Measurements from ENCODE around the gene PLIN4. TPM values are rescaled to one million over a fixed set of nuclear protein-coding genes. Genes with fewer than 3 reads are reported as not detected.

PLIN4 gene
- total and polyA plus RNA-seq, 2 experiments from 2014 or later = 0.08 TPM; not detected in 1

DNA sequence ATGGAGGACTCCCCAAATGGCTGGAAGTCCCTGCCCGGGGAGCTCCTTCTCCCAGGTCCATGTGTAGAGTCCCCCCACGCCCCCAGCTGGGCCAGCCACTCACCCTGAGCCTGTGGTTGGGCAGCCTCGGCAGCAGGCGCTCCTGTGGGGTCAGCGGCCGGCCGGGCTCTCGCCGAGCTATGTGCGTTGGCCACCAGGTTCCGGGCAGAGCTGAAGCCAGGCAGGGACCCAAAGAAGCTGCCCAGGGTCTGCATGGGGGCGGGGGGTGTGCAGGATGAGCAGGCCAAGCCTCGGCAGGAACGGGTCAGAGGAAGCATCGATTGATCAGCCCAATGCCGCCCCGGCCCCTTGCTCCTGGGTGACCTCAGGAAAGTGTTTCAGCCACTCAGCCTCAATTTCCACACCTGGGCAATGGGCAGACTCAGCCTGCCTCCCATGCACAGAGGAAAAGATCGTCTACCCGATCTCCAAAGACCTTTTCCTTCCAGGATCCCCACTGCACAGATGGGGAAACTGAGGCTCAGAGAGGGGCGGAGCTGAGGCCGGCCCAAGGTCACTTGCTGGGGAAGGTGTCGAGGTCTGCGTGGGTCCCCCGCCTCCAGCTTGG lies 732 bp downstream of the PLIN4 start:
- Histone ChIP-seq H3K9me2 (ENCODE audit: insufficient read depth) (no peaks in the 10 kb centered on the region), H3K36me3 (ENCODE audit: low read depth) (no peaks in the 10 kb centered on the region), H3K9me3 (ENCODE audit: low read depth) (no peaks in the 10 kb centered on the region), H3K4me2 (ENCODE audit: unreplicated experiment) (no peak overlapping the region), H3K4me1 (ENCODE audit: insufficient read depth) (no peaks in the 10 kb centered on the region), H4K20me1 (ENCODE audit: insufficient read depth) (no peaks in the 10 kb centered on the region), H3K9ac (no peak overlapping the region), H3K4me3 (no peak overlapping the region), H3K27me3 (replicated peaks; ENCODE audit: insufficient read depth) (no peaks in the 10 kb centered on the region), H3K79me2 (ENCODE audit: insufficient read depth) (no peaks in the 10 kb centered on the region), H3K27ac (no peak overlapping the region), H2AFZ (no peak overlapping the region), H3F3A (ENCODE audit: insufficient read depth) (no peaks in the 10 kb centered on the region)
- WGBS, 2 experiments (ENCODE audit: low coverage in 1 of 2, low lambda C conversion rate in 2 of 2, missing lambda C conversion rate in 2 of 2) = 77 to 83% methylated on average over 19 to 21 of the region's 24 CpGs
- DNase-seq = no peak
- in situ Hi-C loops (cut with MboI) = no loop called here
- no peak for TF ChIP-seq EZH2phosphoT487 (IDR thresholded peaks at IDR 0.05; ENCODE audit: insufficient read depth, low read depth)
- no peak for TF ChIP-seq EZH2 (IDR thresholded peaks at IDR 0.05; ENCODE audit: insufficient read depth, poor library complexity, severe bottlenecking)

DNA sequence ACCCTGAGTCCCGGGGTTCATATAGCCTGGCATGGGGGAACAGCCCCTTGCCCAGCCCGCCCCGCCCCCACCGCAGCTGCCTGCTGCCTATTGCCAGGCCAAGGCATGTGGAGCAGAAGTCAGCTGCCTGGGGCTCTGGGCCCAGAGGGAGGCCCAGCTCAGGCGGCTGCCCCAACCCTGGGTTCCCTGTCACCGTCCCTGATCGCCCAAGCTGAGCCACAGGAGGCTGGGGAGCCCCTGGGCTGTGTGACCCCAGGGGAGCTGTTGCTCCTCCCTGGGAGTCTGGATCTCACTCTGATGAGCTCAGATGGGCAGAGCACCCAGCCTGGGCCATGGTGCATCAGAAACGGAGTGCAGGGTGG lies 1.4 kb downstream of the PLIN4 start:
- TF ChIP-seq EZH2 (IDR thresholded peaks at IDR 0.05; ENCODE audit: insufficient read depth, poor library complexity, severe bottlenecking) (no peak), EZH2phosphoT487 (IDR thresholded peaks at IDR 0.05; ENCODE audit: insufficient read depth, low read depth) (no peak)
- in situ Hi-C loops (cut with MboI) = no loop called here
- Histone ChIP-seq H3K36me3 (ENCODE audit: low read depth) (no peaks in the 10 kb centered on the region), H3K9me3 (ENCODE audit: low read depth) (no peaks in the 10 kb centered on the region), H3K9ac (no peak overlapping the region), H3K4me2 (ENCODE audit: unreplicated experiment) (no peak overlapping the region), H3K4me3 (no peak overlapping the region), H3K27ac (no peak overlapping the region), H3F3A (ENCODE audit: insufficient read depth) (no peaks in the 10 kb centered on the region), H3K79me2 (ENCODE audit: insufficient read depth) (no peaks in the 10 kb centered on the region), H3K9me2 (ENCODE audit: insufficient read depth) (no peaks in the 10 kb centered on the region), H4K20me1 (ENCODE audit: insufficient read depth) (no peaks in the 10 kb centered on the region), H3K27me3 (replicated peaks; ENCODE audit: insufficient read depth) (no peaks in the 10 kb centered on the region), H2AFZ (no peak overlapping the region), H3K4me1 (ENCODE audit: insufficient read depth) (no peaks in the 10 kb centered on the region)
- WGBS, 2 experiments (ENCODE audit: low coverage in 1 of 2, low lambda C conversion rate in 2 of 2, missing lambda C conversion rate in 2 of 2) = 3 to 6% methylated on average over 5 to 7 of the region's 8 CpGs
- DNase-seq = peak; percentile 20

- Histone ChIP-seq H3F3A (ENCODE audit: insufficient read depth) (no peaks in the 10 kb centered on the region), H3K9me2 (ENCODE audit: insufficient read depth) (no peaks in the 10 kb centered on the region), H3K27me3 (replicated peaks; ENCODE audit: insufficient read depth) (no peaks in the 10 kb centered on the region), H2AFZ (no peak overlapping the region), H3K79me2 (ENCODE audit: insufficient read depth) (no peaks in the 10 kb centered on the region), H3K9me3 (ENCODE audit: low read depth) (no peaks in the 10 kb centered on the region), H3K27ac (no peak overlapping the region), H3K36me3 (ENCODE audit: low read depth) (no peaks in the 10 kb centered on the region), H3K9ac (no peak overlapping the region), H3K4me1 (ENCODE audit: insufficient read depth) (no peaks in the 10 kb centered on the region), H3K4me2 (ENCODE audit: unreplicated experiment) (no peak overlapping the region), H4K20me1 (ENCODE audit: insufficient read depth) (no peaks in the 10 kb centered on the region), H3K4me3 (no peak overlapping the region)
- TF ChIP-seq EZH2 (IDR thresholded peaks at IDR 0.05; ENCODE audit: insufficient read depth, poor library complexity, severe bottlenecking) = no peak
- TF ChIP-seq EZH2phosphoT487 (IDR thresholded peaks at IDR 0.05; ENCODE audit: insufficient read depth, low read depth) = no peak
- 45 to 52% methylated on average over 14 of the region's 14 CpGs for WGBS, 2 experiments (ENCODE audit: low coverage in 1 of 2, low lambda C conversion rate in 2 of 2, missing lambda C conversion rate in 2 of 2)
- in situ Hi-C loops (cut with MboI) = no loop called here
- DNase-seq = no peak
Measured at GRCh38 chr19:4516199-4516938, 1.9 kb downstream of the PLIN4 start.

DNA sequence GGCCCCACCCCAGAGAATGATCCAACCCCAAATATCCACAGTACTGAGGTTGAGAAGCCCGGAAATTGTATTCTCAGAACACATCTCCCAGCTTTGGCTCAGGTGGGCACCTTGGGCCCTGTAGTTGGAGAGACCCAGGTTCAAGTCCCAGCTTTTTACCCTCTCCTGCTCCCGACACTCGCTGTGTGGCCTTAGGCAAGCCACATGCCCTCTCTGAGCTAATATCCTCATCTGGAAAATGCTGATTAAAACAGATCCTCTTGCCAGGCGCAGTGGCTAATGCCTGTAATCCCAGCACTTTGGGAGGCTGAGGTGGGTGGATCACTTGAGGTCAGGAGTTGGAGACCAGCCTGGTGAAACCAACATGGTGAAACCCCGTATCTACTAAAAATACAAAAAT lies 2.6 kb downstream of the PLIN4 start:
- Histone ChIP-seq H3K79me2 (ENCODE audit: insufficient read depth) (no peaks in the 10 kb centered on the region), H3K4me2 (ENCODE audit: unreplicated experiment) (no peak overlapping the region), H3F3A (ENCODE audit: insufficient read depth) (no peaks in the 10 kb centered on the region), H3K9ac (no peak overlapping the region), H3K27me3 (replicated peaks; ENCODE audit: insufficient read depth) (no peaks in the 10 kb centered on the region), H3K36me3 (ENCODE audit: low read depth) (no peaks in the 10 kb centered on the region), H4K20me1 (ENCODE audit: insufficient read depth) (no peaks in the 10 kb centered on the region), H3K4me1 (ENCODE audit: insufficient read depth) (no peaks in the 10 kb centered on the region), H3K4me3 (no peak overlapping the region), H2AFZ (no peak overlapping the region), H3K9me3 (ENCODE audit: low read depth) (no peaks in the 10 kb centered on the region), H3K9me2 (ENCODE audit: insufficient read depth) (no peaks in the 10 kb centered on the region), H3K27ac (no peak overlapping the region)
- 76 to 80% methylated on average over 5 of the region's 5 CpGs for whole genome bisulfite sequencing, 2 experiments (ENCODE audit: low coverage in 1 of 2, low lambda C conversion rate in 2 of 2, missing lambda C conversion rate in 2 of 2)
- no peak for TF ChIP-seq EZH2phosphoT487 (IDR thresholded peaks at IDR 0.05; ENCODE audit: insufficient read depth, low read depth)
- TF ChIP-seq EZH2 (IDR thresholded peaks at IDR 0.05; ENCODE audit: insufficient read depth, poor library complexity, severe bottlenecking) = no peak
- DNase-seq = no peak
- in situ Hi-C loops (cut with MboI) = no loop called here
